Stimulated activated CD8-positive, alpha-beta memory T cell treated with anti-CD3 and anti-CD28 coated beads, Interleukin-4, amount 100 ng/mL, for 24 hours (primary cell): ENCODE measurements around the gene SELENOW.
"Not testable (repeated sequence)": the region's sequence is repeated elsewhere in the genome, so short reads cannot be mapped to it uniquely, and the experiment has no call there.

Source experiments
- DNase-seq: peaks from one replicate; pipeline ENCODE4 v3.0.0-alpha.2; 2020; ENCODE audit warnings: low read depth

SELENOW gene

GRCh38 chr19:47756953-47757608 lies 21.4 kb upstream of the SELENOW start:
- no peak for DNase-seq

- DNase-seq = no peak
Observed at GRCh38 chr19:47757617-47758442, 20.7 kb upstream of the SELENOW start.

GRCh38 chr19:47758443-47758804 lies 20.1 kb upstream of the SELENOW start:
- DNase-seq = no peak

- no peak for DNase-seq
Observed at GRCh38 chr19:47760632-47760999, 17.9 kb upstream of the SELENOW start.

- DNase-seq = no peak
Observed at GRCh38 chr19:47761566-47761965, 16.9 kb upstream of the SELENOW start.

- no peak for DNase-seq
Observed at GRCh38 chr19:47762151-47762550, 16.4 kb upstream of the SELENOW start.

- no peak for DNase-seq
Observed at GRCh38 chr19:47762615-47763308, 15.7 kb upstream of the SELENOW start.

- DNase-seq = not testable (repeated sequence)
Observed at GRCh38 chr19:47764705-47765104, 13.8 kb upstream of the SELENOW start.

GRCh38 chr19:47765523-47766358 lies 12.8 kb upstream of the SELENOW start:
- peak; percentile 34 for DNase-seq

GRCh38 chr19:47766359-47766620 lies 12.2 kb upstream of the SELENOW start:
- DNase-seq = no peak

- DNase-seq = no peak
Observed at GRCh38 chr19:47766670-47767069, 11.8 kb upstream of the SELENOW start.

- no peak for DNase-seq
Observed at GRCh38 chr19:47767349-47767748, 11.2 kb upstream of the SELENOW start.

- no peak for DNase-seq
Observed at GRCh38 chr19:47768604-47769003, 9.9 kb upstream of the SELENOW start.

GRCh38 chr19:47769534-47769933 lies 9.0 kb upstream of the SELENOW start:
- DNase-seq = no peak

GRCh38 chr19:47771291-47771690 lies 7.2 kb upstream of the SELENOW start:
- not testable (repeated sequence) for DNase-seq

- no peak for DNase-seq
Observed at GRCh38 chr19:47776568-47776967, 1.9 kb upstream of the SELENOW start.

GRCh38 chr19:47777245-47778048 lies 1.1 kb upstream of the SELENOW start:
- DNase-seq = not testable (repeated sequence)

GRCh38 chr19:47778954-47779351 lies 450 bp downstream of the SELENOW start:
- DNase-seq = no peak

GRCh38 chr19:47779524-47780214 lies 1.2 kb downstream of the SELENOW start:
- no peak for DNase-seq

GRCh38 chr19:47780215-47780551 lies 1.7 kb downstream of the SELENOW start:
- DNase-seq = no peak
